AG09319 (cell line): Measurements from ENCODE around the gene TRAF6.

Source experiments
- DNase-seq: peaks from one replicate; pipeline ENCODE4 v3.0.0-alpha.2; 2010; ENCODE audit warnings: low read depth; ENCODE audit errors: extremely low read depth
- TF ChIP-seq, protein P1 (sequence below): IDR thresholded peaks from 2 replicates; pipeline ENCODE4 v1.5.1; 2011; ENCODE audit warnings: low read depth, mild to moderate bottlenecking, inconsistent platforms, low read length, moderate library complexity

The TRAF6 gene

DNA sequence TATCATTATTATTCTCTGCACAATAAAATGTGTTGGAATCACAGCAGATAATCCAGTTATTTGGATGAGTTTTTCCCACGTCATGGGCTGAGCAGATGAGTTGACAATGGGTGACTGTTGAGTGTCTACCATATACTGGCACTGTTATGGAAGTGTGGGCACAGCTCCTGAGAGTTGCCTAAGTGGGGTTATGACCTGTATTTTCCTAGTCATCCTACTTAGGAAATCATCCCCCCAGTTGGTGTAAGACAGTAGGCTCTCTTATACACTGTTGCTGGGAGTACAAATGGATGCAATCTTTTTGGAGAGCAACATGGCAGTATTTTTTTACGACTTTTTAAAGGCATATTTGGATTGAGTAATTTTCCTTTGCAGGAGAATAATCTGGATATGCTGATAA lies 66.4 kb downstream of the TRAF6 start:
- TF ChIP-seq, protein P1, sequence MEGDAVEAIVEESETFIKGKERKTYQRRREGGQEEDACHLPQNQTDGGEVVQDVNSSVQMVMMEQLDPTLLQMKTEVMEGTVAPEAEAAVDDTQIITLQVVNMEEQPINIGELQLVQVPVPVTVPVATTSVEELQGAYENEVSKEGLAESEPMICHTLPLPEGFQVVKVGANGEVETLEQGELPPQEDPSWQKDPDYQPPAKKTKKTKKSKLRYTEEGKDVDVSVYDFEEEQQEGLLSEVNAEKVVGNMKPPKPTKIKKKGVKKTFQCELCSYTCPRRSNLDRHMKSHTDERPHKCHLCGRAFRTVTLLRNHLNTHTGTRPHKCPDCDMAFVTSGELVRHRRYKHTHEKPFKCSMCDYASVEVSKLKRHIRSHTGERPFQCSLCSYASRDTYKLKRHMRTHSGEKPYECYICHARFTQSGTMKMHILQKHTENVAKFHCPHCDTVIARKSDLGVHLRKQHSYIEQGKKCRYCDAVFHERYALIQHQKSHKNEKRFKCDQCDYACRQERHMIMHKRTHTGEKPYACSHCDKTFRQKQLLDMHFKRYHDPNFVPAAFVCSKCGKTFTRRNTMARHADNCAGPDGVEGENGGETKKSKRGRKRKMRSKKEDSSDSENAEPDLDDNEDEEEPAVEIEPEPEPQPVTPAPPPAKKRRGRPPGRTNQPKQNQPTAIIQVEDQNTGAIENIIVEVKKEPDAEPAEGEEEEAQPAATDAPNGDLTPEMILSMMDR: no peak
- no peak for DNase-seq

DNA sequence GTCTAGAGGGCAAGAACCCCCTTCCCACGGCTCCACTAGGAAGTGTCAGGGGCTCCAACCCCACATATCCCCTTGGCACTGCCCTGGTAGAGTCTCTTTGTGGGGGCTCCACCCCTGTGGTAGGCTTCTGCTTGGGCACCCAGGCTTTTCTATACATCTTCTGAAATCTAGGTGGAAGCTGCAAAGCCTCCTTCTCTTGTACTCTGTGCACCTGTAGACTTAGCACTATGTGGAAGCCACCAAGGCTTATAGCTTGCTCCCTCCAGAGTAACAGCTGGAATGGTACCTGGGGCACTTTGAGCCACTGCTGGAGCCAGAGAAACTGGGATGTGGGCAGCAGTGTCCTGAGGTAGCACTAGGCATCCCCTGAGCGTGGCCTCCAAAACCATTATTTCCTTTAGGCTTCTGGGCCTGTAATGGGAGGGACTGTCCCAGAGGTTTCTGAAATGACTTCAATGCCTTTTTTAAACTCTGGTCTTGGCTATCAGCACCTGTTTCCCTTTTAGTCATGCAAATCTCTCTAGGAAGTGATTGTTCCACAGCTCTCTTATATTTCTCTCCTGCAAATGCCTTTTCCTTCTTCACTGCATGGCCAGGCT lies 68.4 kb downstream of the TRAF6 start:
- TF ChIP-seq, protein P1: no peak
- no peak for DNase-seq

DNA sequence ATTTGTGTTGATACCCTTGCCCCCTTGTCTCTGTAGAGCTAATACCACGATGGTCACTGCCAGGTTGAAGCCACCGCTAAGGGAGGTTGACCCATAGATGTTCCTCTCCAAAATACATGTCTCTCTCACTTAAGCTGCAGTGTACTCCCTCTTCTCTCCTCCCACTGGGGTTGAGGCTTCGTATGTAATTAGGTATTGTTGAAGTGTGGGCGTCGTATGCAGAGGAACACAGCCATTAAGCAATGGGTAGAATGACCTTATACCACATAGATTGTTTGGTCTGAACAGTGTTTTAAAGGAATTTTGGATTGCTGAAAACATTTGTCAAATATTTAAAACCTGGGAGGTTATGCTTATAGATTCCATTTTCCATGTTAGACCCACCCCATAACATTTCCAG lies 71.9 kb downstream of the TRAF6 start:
- TF ChIP-seq, protein P1: no peak
- DNase-seq: no peak

DNA sequence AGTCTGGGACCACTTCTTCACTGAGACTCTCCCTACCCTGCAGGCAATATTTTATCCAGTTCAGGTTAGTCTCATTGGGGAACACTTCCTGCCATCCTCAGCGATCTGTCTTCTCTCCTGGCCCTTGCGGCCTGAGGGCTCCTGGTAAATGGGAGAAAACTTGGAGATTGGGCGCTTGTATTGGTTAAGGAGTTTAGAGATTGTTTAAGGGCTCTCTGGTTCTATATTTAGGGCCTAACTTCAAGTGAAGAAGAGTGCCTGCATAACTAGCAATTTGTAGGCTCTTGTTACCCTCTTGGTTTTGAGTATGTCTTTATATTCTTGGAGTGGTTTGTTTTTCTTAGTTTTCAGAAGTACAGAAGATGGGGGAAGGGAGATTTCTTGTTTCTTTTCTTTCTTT lies 72.7 kb downstream of the TRAF6 start:
- DNase-seq: no peak
- TF ChIP-seq, protein P1: no peak
